Stimulated activated CD8-positive, alpha-beta memory T cell treated with anti-CD3 and anti-CD28 coated beads, Interleukin-2, amount 100 ng/mL, for 48 hours (primary cell): Measurements from ENCODE around the gene TMEM196.

Experiments used
- DNase-seq, 2 donors: peaks; one replicate each; pipeline ENCODE4 v3.0.0-alpha.2; 2020; ENCODE audit warnings: low read depth in 2 of 2

Gene TMEM196

DNA sequence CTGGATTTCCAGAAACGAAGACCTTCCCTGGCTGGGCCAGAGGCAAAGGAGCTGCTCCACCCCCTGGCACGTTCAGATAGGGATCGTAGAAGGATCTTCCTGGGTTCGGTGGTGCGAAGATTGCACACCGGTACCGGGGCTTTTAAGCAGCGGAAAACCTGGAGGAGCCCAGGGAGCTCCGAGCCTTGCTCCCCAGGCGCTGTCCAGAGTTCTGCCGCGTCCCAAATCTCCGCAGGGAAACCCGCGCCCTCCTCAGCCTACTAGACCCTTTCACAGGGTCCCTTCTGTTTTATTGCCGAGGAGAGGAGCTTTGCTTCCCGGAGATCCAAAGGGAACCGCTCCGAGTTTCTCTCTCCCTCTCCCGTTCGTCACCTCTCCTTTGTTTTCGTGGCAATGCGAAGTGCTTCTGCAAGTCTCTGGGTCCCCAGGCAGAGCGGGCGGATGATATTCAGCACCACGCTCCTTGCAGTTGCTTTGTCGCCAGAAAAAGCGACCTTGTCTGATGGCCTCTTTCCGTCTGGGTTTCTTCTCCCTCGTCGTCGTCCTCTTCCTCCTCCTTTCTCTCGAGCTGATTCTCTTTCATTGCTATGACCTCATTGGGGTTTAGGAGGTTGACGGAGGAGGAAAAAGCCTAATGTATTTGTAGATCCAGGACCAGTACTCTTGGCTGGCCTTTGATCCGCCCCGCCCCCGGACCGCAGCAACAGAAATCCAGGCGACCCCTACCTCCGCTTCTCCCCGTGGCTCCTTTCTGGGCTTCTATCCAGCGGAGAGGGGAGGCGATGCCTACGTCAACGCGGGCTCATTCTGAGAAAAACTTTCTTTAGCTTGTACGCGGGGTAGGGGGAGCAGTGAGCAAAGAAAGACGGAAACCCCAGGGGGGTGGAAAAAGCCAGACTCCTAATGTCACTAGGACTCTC is at the start of gene TMEM196:
Gene TMEM196, minus strand, starts transcription at position 777 of the 920 bp plus-strand sequence. CDS start 921 bp downstream, outside the sequence.
- no peak for DNase-seq

GRCh38 chr7:19816128-19816527 is 42.7 kb upstream of the TMEM196 start:
- DNase-seq = no peak

DNA sequence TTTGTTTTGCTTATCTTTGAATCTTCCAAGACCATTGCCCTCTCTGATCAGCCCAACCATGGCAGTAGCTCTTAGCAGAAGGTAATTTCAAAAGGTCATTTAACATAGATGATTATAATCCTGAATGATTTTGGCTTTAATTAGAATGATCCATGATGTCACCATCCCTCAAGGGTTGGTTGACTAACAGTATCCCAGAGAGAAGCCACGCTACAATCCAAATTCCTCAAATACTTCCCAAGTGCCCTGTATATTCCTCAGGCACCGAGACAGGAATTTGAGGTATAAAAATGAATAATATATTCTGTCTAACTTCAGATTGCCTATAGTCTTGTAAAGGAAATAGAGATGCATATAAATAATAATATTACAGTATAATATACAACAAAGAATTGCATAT is 42.1 kb upstream of the TMEM196 start:
- no peak for DNase-seq

- DNase-seq = no peak
Measured at GRCh38 chr7:19814776-19815175, 41.4 kb upstream of the TMEM196 start.

DNA sequence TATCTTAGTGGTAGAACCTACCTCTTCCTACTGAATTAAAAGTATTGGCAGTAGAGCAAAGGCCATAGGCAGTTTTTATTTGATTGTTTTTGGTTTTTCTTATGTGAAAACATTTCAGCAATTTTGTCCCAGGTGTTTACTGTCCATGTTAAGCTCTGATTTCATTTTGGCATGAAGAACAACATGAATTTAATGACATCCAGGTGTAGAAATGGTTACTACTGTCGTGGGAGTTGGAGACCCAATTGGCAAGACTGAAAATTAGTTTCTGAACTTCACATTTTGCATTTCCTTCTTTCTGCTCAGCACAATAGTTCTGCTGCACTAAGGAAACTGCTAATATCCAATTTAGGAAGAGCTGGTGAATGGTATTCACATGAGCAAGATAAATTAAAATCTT is 38.0 kb upstream of the TMEM196 start:
- no peak for DNase-seq

GRCh38 chr7:19798986-19799385 is 25.6 kb upstream of the TMEM196 start:
- no peak for DNase-seq

DNA sequence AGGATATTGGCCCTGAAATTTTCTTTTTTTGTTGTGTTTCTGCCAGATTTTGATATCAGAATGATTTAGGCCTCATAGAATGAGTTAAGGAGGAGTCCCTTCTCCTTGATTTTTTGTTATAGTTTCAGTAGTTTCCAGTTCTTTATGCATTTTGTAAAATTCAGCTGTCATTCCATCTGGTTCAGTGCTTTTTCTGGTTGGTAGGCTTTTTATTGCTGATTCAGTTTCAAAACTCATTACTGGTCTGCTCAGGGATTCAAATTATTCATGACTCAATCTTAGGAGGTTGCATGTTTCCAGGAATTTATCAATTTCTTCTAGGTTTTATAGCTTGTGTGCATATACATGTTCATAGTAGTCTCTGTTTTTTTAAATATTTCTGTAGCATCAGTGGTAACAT is 10.1 kb upstream of the TMEM196 start:
- no peak for DNase-seq

- no peak for DNase-seq
Measured at GRCh38 chr7:19776981-19777380, 3.6 kb upstream of the TMEM196 start.

- DNase-seq = no peak
Measured at GRCh38 chr7:19775578-19775977, 2.2 kb upstream of the TMEM196 start.

DNA sequence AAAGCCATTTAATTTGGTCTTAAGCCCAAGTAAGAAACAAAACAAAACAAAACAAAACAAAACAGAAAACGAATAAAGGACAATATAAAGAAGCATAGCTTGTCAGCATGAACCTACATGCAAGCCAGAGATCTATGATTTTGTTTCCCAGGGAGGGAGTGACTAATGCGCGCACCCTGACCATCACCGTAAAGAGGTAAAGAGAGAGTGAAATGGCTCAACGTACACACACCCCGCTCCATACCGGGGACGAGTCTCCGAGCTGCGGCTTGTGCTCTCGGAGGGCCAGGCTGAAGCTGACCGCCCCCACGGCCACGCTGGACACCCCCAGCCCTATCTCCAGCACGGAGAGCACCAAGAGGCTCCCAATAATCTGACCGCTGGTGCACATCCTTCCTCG is 1.1 kb downstream of the TMEM196 start:
- no peak for DNase-seq

GRCh38 chr7:19762631-19763030 is 10.8 kb downstream of the TMEM196 start:
- no peak for DNase-seq

GRCh38 chr7:19754521-19755116 is 18.8 kb downstream of the TMEM196 start:
- no peak for DNase-seq

- DNase-seq = no peak
Measured at GRCh38 chr7:19752020-19752419, 21.4 kb downstream of the TMEM196 start.

DNA sequence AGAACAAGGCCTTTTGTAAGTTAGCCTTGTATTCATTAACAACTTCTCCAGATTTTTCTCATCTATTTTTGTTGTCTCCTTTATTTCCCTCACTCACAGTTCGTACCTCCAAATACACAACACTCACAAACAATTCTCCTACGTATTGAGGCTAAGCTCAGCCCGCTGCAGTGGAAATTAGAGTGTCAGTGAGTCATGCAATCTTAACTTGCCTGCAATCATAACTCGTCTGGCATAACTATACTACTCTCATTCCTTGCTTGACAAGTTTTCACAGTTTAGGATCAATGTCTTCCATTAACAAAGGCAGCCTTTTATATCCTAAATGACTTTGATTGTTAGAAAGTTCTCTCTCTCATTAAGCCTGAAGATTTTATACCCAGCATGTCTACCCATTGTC is 23.8 kb downstream of the TMEM196 start:
- no peak for DNase-seq

GRCh38 chr7:19747740-19748339 is 25.6 kb downstream of the TMEM196 start:
- no peak for DNase-seq

GRCh38 chr7:19744075-19744474 is 29.3 kb downstream of the TMEM196 start:
- no peak for DNase-seq

DNA sequence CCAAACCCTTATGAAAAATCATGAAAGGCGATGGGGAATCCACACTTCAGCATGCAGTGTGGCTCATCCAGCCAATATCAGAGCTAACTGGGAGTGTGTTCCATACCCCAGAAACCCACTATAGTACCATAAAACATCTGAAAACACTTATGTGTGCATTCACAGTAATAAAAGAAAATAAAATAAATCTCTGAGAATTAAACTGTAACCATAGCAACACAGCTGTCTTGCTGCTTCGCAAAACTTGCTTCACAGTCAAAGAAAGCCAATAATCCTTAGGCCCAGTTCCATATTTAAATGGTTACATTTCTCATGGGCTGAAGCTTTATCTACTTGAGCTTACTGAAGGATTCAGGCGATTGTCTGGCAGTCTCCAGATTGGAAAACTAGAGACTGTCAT is 44.7 kb downstream of the TMEM196 start:
- DNase-seq = no peak

DNA sequence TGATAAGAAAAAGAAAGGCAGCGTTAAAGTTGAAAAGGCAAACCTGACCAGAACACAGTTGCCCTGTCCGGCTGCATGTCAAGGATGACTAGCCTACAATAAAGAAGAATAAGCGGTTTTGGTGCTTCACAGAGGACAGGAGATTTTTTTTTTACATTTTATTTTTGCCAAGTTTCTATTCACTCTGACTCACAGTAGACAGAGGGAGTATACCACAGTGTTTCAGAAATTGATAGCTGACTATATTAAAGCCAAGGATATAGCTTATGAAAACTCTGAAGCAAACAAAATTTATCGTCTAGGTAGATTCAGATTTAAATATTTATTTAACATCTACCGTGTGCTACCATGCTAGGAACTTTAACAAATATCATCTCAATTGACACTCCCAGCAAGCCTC is 47.6 kb downstream of the TMEM196 start:
- no peak for DNase-seq

DNA sequence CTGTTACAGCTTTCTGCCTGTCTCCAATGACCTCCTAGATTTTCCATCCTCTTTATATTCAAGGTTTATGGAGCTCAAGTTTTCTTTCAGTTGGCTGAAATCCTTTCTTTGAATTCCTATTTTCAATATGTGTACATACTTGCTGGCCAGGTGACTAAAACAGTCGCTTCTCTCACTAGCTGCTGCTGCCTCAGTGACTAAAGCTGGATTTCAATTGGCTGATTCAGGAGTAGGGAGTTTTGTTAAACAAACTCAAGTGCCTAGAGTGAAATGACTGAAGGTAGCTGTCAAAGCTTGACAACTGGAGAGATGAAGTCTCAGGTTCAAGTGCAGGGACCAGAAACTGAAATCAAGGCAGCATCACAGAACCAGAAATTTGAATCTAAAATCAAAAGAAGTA is 57.9 kb downstream of the TMEM196 start:
- DNase-seq = no peak

- DNase-seq = peak in 1 of 2 donors; percentile 7
Measured at GRCh38 chr7:19713676-19714075, 59.7 kb downstream of the TMEM196 start.

- no peak for DNase-seq
Measured at GRCh38 chr7:19709249-19709578, 64.2 kb downstream of the TMEM196 start.

DNA sequence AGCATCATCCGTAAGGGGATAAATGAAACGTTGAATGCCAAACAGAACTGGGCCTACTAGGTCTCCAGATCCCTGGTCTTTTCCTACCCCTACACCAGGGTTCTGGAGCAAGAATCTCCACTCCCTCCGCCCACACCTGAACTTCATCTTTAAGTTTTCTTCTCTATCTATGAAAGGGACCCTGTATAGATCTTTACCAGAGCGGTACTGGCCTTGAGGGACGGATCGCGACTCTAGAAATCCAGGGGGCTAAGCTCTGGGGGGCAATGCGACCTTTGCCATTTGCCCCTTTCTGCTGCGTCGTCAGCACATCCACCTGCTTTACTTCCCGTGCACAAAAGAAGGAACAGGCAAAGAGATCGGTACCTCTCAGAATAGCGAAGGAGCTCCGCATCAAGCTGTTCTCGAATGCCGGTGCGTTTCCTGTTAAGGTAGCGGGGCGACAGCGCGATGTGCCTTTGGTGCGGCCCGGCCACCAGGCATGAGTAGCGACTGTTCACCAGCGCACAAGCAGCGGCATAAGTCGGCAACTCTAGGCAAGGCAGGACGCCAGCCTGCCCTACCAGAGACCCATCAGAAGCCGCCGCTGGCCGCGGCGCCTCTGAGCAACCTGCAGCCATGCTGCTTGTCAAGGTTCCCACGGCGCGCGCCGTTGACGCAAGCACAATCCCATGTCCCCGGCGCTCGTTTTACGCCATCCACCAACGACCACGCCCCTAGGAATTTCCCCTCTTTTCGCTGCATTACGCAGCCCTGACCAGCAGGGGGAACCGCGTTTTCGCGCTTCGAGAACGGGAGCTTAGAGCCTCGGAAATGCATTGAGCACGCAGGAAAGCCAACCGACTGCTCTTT is 64.8 kb downstream of the TMEM196 start, which contains the start of gene POLR1F:
Gene POLR1F, minus strand, starts transcription at position 641 of the 852 bp plus-strand sequence. Its CDS starts 21 bp downstream, at position 620.
- peak; percentile 83 to 86 for DNase-seq
